ENCODE data around the gene ADAMTS2.

DNA sequence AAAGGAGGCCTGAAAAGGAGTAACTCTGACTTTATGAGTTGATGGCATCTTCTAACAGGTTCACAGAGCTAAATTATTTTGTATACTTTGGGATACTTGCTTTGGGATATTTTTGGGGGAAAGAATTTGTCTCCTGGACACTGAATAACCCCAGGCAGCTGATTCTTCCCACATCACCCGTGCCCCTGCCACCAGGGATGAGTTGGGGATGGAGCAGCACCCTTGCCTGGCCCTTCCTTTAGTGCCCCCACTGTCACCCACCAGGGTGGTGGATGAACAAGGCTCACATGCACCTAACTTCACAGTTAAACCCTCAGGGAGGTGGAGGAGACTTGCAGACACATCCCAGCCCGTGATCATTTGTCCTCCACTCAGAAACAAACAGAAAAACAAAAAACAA lies 2.3 kb upstream of the ADAMTS2 start:
- TF ChIP-seq, protein P1, sequence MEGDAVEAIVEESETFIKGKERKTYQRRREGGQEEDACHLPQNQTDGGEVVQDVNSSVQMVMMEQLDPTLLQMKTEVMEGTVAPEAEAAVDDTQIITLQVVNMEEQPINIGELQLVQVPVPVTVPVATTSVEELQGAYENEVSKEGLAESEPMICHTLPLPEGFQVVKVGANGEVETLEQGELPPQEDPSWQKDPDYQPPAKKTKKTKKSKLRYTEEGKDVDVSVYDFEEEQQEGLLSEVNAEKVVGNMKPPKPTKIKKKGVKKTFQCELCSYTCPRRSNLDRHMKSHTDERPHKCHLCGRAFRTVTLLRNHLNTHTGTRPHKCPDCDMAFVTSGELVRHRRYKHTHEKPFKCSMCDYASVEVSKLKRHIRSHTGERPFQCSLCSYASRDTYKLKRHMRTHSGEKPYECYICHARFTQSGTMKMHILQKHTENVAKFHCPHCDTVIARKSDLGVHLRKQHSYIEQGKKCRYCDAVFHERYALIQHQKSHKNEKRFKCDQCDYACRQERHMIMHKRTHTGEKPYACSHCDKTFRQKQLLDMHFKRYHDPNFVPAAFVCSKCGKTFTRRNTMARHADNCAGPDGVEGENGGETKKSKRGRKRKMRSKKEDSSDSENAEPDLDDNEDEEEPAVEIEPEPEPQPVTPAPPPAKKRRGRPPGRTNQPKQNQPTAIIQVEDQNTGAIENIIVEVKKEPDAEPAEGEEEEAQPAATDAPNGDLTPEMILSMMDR (IDR thresholded peaks at IDR 0.05; ENCODE audit: borderline replicate concordance, extremely low read depth, low read length, poor library complexity, severe bottlenecking) = no peak
- no peak for TF ChIP-seq EZH2 (IDR thresholded peaks at IDR 0.05; ENCODE audit: borderline replicate concordance, low read depth, low read length, severe bottlenecking)

Measured in DND-41 (cell line).